Cortex of kidney (tissue), 1 donor: ENCODE data around the gene TSGA10IP.

ENCODE experiments used
- DNase-seq: peaks from one replicate; lab custom pipeline; 2025; lab: John Stamatoyannopoulos, UW

Gene TSGA10IP

DNA sequence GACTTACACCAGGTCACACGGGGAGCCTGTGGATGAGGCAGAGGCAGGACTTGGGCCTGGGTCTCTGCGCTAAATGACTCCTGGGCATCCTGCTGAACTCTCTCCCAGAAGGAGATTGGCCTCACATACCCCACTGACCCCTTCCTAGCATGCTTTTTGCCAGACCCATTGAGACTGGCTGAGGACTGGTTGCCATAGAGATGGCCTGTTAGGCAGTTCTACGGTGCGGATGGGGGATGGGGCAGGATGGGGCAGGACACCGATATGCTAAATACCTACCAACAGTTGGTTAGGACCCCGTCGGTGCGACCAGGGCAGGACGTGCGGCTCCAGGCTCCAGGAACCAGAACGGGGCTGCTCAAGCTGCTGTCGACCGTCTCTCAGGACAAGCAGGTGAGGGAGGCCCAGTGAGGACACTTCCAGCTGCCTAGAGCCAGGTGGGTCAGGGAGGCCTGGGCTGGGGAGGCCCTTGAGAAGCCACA lies at the start of gene TSGA10IP:
TSS of gene TSGA10IP (plus strand) at position 51 of the 482 bp plus-strand sequence. CDS start at position 247, 196 bp downstream.
- DNase-seq, result no peak

DNA sequence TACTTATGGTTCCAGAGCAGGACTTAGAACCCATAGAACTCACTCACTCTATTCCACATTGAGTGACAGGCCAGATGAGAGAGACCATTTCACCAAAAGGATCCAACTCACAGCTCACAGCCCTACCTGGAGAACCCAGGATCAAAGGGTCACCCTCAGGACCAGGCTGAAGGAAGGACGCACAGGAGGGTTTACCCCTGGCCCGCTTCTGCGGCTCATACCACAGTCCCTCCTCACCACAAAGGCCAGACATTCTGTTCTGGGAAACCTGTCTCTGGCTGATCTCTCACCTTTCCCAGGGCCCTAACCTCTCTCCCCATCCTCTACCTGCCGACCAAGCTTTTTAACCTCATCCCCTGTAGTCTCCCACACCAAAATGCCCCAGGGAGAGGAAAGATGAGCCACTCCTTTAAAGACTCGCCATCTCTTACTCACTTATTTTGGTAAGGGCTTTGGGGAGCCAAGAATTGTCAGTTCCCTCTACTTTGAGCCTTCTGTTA lies 49.7 kb upstream of the TSGA10IP start:
- DNase-seq, result no peak

DNA sequence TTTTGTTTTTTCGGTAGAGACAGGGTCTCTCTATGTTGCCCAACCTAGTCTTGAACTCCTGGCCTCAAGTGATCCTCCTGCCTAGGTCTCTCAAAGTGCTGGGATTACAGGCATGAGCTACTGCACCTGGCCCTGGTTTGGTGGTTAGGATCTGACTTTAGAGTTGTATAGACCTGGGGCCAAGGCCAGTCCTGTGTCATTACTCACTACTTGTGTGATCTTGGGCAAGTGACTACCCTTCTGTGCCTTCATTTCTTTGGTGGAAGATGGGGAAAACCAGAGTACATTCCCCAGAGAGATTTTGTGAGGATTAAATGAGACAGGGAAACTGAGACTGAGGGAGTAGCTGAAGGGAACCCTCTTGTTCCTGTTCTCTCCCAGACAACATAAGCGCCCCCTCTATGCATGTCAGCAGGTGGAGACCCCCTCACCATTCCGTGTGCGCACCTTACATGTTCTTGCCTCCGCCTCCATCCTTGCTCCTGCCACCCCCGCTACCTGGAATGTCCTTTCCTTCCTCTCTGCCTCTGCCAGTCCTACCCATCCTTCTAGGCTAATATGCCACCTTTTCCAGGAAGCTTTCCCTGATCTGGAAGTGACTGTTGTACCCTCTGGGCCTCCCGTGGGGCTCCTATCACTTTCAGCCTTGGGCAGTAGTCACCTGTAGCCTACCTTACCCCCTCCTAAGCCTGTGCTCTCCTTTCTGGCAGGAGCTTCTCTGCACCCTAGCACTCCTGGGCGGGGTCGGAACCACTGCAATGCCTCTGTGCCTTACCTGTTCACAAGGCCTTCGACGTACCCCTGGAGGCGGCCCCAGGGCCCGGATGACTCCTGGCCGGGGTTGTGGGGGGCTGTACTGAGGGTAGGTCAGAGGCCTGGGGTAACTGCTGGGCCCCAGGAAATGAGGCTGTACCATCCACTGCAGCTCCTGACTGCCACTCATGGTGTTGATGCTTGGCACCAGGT lies 49.0 kb upstream of the TSGA10IP start:
- DNase-seq, result no peak

DNA sequence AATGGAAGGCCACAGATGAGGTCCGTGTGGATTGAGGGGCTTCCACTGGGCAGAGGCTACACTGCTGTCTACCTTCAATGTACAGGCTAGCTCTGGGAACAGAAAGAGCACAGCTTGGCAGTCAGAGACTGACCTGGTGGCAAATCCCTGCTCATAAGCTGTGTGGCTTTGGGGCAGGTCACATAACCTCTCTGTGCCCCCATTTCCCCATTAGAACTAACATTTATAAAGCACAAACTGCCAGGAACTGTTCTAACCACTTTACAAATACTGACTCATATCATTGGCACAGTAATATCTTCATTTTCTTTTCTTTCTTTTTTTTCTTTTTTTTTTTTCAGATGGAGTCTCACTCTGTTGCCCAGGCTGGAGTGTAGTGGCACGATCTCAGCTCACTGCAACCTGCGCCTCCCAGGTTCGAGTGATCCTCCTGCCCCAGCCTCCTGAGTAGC lies 48.2 kb upstream of the TSGA10IP start:
- no peak for DNase-seq

DNA sequence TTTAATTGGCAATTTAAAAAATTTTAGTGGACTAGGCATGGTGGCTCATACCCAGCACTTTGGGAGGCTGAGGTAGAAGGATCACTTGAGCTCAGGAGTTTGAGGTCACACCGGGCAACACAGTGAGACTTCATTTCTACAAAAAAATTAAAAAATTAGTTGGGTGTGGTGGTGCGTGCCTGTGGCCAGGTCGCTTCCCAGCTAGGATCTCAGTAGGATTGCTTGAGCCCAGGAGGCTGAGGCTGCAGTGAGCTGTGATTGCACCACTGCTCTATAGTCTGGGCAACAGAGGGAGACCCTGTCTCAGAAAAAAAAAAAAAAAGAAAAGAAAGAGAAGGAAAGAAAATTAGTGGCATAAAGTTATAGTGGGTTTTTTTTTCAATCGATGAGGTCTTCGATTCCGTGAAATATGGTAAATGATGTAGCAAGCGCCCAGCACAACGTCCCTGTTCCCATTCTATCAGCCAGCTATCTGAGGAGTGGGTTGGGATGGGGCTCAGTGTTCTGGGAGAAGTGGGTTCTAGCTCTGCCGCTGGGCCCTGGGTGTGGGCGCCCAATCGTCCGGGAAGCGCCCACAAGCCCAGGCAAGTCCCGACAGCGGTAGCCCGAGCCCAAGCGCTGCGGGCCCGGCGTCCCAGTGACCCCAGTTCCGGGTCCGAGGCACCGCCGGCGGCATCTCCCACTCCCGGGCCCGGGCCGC lies 46.5 kb upstream of the TSGA10IP start:
- DNase-seq, result no peak

DNA sequence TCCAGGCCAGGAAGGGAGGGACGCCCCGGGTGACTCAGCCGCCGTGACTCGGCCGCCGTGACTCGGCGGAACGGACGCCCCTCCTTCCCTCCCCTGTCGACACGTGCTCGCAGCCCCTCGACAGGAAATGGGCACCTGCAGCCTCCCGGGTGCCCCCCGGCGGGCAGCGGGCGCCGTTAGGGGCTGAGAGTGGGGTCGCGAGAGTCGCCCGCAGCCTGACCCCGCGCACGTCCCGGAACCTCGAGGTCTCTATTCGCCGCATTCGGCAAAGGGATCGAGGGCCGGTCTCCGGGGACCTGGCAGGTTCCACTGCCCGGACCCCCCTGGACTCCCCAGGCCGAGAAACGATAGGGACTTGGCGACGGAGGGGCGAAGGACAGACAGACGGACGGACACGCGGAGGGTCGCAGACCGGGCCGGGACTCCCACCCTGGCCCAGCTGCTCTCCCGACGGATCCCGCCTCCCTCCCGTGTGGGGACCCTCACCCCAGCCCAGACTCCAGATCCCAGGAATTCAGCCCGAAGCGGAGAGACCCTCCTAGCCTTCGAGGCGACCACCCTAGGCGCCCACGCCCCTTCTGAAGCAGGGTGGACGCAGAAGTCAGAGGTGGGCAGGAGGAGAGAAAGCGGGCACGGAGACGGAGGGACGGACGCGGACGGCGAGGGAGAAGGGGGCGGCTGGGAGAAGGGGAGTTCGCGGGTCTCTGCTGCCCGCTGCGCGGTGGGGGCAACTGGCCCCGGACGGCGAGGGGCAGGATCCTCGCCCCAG lies 45.7 kb upstream of the TSGA10IP start:
- DNase-seq, result no peak

DNA sequence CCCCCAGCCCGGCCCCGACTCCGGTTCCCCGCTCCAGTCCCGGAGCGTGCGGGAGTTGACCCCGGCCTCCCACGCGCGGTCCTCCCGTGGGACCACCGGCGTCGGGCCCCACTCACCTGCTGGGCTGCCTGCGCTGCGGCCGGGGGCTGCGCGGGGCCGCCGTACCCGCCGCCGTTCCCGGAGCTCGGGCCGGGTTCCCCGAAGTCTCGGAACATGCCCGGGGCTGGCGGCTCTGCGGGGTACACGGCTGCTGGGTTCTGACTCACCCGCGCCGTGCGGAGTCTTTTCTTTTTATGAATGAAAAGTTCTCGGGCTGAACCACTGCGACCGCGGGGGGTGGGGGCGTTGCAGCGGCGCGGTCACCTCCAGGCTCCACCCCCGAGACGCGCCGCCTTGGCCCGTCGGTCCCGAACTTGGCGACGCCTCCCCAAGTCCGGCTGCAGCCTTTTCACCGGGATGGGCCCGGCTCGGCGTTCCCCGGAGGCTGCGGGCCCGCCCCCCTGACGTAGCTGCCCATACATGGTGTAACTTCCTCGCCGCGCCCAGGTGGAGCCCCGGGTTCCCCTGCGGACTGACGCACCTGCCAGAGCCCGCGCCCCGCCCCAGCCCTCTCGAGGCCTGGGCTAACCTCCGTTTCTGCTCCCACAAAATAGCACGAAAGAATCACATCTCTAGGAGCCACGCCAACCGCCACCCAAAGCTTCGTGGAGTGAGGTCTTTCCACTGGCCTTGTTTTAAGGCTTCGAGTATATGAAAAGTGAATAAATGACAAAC lies 45.0 kb upstream of the TSGA10IP start, which contains the start of gene FOSL1:
TSS of gene FOSL1 (minus strand) at position 264 of the 774 bp plus-strand sequence. CDS start at position 215, 49 bp downstream.
- no peak for DNase-seq

DNA sequence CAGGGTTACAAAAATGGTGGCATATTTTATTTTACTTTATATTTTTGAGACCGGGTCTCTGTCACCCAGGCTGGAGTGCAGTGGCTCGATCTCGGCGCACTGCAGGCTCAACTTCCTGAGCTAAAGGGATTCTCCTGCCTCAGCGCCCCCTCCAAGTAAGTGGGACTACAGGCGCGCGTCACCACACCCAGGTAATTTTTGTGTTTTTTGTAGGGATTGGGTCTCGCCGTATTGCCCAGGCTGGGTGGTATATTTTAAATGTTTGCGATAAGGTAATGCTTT lies 44.4 kb upstream of the TSGA10IP start:
- no peak for DNase-seq

DNA sequence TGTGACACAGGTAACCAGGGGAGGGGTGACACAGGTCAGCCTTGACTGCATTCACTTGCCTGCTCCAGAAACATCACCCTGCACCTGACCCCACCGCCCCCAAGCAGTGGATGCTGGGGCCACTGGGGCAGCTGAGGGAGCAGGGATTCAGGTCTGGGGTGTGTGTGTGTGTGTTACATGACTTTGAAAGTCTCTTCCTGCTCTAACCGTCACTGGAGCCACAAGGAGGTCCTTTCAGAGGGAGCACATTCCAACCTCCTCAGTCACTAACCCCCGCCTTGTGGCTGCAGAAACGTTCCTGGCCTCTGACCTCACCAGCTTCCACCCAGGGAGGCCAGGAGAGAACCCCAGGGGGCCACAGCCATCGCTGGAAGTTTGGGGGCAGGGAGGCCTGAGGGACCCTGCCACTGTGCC lies 42.2 kb upstream of the TSGA10IP start:
- no peak for DNase-seq

DNA sequence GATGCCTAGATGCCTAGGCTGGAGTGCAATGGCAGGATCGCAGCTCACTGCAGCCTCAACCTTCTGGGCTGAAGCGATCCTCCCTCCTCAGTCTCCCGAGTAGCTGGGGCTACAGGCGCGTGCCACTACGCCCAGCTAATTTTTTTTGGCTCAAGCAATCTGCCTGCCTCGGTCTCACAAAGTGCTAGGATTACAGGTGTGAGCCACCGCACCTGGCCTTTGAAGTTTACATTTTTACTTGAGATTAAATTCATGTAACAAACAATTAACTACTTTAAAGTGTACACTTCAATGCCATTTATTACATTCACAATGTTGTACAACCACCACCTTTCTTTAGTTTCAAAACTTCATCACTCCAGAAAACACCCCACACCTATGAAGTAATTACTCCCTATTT lies 41.6 kb upstream of the TSGA10IP start:
- no peak for DNase-seq

DNA sequence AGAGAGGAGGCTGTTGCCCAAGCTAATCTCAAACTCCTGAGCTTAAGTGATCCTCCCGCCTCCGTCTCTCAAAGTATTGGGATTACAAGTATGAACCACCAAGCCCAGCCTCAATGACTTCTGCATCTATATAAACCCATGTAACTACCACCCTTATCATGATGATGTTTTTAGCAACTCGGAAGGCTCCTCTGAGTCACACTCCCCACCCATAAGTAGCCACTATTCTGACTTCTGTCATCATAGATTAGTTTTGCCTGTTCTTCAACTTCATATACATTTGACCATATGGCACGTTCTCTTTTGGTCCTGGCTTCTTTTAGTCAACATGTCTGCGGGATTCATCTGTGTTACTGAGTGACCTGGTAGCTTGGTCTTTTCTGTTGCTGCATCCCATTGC lies 38.7 kb upstream of the TSGA10IP start:
- DNase-seq, result no peak

DNA sequence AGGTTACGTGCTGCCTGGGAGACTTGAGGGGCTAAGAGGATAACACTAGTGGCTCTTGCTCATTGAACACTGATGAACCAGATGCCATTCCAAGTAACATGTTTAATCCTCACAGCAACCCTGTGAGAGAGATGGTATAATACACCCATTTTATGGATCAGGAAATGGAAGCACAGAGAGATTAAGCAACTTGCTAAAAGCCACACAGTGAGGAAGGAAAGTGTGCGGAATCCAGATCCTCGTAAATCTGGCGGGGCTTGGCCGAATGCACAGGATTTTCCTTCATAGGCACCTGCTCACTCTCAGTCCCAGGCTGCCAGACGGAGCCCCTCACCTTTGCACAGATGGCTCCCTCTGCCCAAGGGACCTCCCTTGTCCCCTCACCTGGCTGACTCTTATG lies 37.4 kb upstream of the TSGA10IP start:
- DNase-seq, result no peak

DNA sequence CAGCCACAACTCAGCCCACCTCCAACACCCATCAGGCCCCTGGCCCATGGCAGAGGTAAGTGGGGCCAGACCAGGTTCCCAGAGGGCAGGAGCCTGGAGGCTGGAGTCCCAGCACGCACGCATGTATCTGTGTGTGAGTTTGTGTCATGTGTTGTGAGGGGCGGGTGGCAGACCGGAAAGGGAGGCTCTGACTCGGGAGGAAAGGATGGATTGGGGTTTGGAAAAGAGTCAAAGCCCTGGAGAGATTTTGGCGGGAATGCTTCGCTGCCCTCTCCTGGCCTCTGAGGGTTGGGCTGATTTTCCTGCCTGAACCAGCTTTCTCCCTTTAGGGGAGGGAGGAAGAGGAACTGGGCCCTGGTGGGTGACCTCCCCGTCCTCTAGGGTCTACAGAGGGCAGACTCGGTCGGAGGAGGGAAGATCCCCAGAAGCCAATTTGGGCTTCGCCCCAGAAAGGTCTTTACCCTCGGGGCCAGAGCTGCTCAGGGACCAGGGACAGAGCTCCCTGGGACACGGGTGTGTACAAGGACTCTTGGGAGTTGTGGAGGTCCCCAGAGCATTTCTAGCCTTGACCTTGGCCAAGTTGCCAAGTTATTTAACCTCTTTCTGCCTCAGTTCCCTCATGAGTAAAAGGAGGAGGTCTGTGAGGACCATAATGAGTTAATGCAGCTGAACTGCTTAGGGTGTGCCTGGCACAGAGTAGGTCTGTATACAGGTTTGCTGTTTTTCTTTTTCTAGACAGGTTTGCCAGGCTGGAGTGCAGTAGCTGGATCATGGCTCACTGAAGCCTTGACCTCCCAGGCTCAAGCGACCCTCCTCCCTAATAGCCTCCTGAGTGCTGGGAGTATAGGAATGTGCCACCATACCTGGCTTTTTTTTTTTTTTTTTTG lies 33.4 kb upstream of the TSGA10IP start:
- DNase-seq, result no peak

DNA sequence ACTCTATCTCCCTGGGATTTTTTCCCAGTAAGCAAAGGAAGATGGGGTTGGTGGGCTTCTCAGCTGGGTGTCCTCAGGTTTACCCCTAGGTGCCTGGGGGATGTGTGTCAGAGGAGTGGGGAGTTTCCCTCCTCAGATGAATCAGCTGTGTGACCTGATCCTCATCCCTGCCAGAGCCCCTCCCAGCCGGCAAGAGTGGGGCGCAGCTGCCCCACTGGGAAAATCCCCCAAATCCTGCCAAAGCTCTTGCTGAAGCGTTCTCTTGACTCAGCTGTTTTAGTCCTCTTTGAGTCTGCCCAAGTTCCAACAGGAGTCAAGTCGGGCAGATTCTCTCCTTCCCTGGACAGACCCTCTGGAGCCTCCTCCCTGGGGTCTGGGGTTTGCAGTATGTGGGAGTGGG lies 32.4 kb upstream of the TSGA10IP start:
- DNase-seq, result no peak

DNA sequence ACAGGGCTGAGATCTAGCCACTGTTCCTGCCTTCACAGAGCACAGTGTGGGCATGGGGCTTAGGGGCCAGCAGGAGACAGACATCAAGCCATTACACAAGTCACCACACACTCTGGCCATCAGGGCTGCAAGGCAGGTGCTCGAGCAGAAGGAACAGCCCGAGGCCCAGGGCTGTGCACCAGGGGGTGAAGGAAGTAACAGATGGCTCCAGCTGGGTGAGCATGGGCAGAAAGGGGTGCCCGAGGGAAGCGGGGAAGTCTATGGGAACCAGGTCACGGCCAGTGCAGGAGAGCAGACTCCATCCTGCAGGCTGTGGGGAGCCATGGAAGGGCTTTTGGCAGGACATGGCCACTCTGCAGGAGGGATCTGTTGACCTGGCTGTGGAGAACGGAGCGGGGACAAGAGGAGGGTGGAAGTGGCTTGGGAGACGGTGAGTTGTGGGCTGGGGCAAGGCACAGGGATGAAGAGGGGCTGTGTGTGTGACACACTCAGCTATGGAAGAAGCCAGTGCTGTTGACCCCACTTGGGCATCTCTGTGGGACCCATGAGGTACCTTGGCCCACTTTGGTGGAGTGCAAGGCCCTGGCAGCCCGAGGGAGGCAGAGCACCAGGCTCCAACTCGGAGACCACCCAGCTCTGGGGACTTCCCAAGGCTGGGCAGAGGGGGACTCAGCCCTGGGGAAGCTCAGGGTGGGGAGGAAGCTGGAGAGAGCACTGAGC lies 30.0 kb upstream of the TSGA10IP start:
- DNase-seq, result no peak

DNA sequence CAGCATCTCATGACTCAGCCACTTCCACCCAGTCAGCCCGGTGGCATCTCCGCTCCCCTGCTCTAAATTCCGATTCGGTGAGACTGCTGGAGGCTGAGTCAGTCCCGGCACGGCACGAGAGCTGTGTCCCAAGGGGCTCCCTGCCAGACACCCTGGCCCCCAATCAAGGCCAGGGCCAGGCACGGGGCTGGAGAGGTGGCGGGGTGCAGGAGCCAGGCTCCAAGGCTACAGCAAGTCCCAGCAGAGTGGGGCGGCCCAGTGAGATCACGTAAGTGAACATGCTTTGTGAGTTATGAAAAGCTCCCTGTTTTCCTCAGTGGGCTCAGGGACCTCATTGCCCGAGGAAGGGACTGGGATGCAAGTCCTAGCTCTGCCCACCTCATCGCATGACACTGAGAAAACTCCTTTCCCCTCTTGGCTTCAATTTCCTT lies 29.4 kb upstream of the TSGA10IP start:
- DNase-seq, result no peak

DNA sequence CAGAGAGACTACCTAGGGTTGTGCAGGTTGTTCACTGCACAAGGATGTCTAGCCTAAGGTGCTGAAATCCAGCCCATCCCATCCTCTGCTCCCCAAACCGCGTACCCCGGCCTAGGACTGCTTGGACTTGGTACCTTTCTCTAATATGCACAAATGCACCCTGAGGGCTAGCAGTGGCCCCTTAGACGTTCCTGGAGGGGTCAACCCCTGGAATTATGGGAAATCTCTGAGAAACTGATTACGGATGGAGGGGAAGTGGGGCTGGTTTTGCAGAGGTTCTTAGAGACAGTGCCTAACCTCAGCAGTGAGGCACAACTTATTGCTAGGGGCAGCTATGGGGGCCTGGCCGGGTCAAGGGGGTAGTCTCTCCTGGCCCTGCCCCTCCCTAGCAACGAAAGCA lies 28.9 kb upstream of the TSGA10IP start:
- no peak for DNase-seq

DNA sequence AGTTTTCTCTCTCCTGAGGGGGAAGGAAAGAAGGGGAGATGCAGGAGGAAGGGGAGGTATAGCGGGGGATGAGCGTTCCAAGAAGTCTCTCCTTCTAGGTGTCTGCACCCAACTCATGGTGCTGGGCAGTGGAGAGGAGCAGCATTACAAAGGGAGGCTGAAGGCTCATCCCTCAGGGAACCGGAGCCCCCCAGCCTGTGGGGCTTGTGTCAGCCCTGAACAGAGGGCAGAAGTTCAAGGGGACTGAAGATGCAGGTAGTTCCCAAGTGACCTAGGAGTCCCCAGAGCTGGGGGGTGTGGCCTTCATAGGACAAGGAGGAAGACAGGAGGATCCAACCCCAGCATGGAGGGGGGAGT lies 28.2 kb upstream of the TSGA10IP start:
- DNase-seq, result no peak

DNA sequence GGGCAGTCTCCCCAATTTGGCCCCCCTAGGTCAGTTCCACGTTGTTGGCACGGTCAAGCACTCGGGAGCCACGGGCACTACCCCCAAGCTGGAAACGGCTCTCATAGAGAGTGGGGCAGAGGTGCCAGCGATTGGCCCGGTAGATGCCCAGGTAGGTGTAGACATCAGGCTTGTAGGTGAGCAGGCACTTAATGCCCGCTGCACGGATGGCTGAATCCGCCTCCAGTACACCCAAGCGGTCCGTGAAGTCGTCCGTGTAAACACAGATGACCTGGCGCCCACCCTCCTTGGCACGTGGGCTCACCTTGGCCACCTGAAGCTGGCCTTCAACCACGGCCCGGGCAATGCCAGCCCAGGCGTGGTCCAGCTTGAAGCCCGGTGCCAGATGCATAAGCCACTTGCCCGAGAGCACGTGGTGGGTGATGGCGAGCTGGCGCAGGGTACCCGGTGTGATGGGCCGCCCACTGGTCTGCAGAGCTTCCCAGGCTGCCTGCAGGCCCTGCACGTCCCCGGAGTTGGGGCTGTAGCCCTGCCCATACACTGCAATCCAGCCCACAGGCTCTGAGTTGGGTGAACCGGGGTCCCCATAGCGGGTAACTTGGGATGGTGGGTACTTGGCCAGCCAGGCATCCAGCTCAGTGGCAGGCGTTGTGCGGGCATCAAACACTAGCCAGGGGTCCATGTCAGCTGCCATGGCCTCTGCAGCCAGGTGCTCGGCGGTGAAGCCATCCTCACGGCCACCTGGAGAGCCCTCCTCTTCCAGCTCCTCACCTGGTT lies 27.7 kb upstream of the TSGA10IP start:
- no peak for DNase-seq
